ENCODE results near the gene FXYD6. TPM values are rescaled to one million over a fixed set of nuclear protein-coding genes. Genes with fewer than 3 reads are reported as not detected.

Gene FXYD6
- total RNA-seq, 1 experiment from 2014 or later = 1.0 TPM

- H3K9me3 ChIP-seq = no peaks in the 10 kb centered on the region
- DNase-seq = no peak
- Mint-ChIP-seq H3K27ac (ENCODE audit: unreplicated experiment) (no peak overlapping the region), H3K27me3 (ENCODE audit: insufficient read depth, unreplicated experiment) (peaks cover 41% of the 10 kb centered on the region), H3K36me3 (ENCODE audit: insufficient read depth, unreplicated experiment) (no peaks in the 10 kb centered on the region), H3K4me3 (ENCODE audit: unreplicated experiment) (no peak overlapping the region), H3K4me1 (ENCODE audit: low read depth, unreplicated experiment) (no peaks in the 10 kb centered on the region), H3K9me3 (ENCODE audit: unreplicated experiment) (no peaks in the 10 kb centered on the region)
- peaks cover 7% of the 10 kb centered on the region for H3K27me3 ChIP-seq (replicated peaks; ENCODE audit: control insufficient read depth, insufficient read depth, low read length)
- intact Hi-C loops (cut with micrococcal nuclease; ENCODE audit: unreplicated experiment) = no loop called here
- BruUV-seq (replicated peaks) = no TSS peak
- POLR2A ChIA-PET = no interaction called here
- no peak overlapping the region for H3K4me3 ChIP-seq (ENCODE audit: low read depth, low read length)
- H3K4me1 ChIP-seq = peaks cover 8% of the 10 kb centered on the region; the same call in 1 of the 2 replicates
- no peaks in the 10 kb centered on the region for H3K36me3 ChIP-seq (ENCODE audit: control insufficient read depth, insufficient read depth, low read length)
- no peak for TF ChIP-seq CTCF (IDR thresholded peaks at IDR 0.05; ENCODE audit: insufficient read depth in 1 of 2, low read depth in 1 of 2, low read length in 1 of 2, severe bottlenecking in 1 of 2, unreplicated experiment in 1 of 2)
- CTCF ChIA-PET = no interaction called here
Observed at GRCh38 chr11:117881217-117881616, 4.8 kb upstream of the FXYD6 start.

- intact Hi-C loops (cut with micrococcal nuclease; ENCODE audit: unreplicated experiment) = no loop called here
- no TSS peak for BruUV-seq (replicated peaks)
- H3K27ac Mint-ChIP-seq (ENCODE audit: unreplicated experiment) = no peak overlapping the region
- POLR2A ChIA-PET = no interaction called here
- H3K27me3 Mint-ChIP-seq (ENCODE audit: insufficient read depth, unreplicated experiment) = peaks cover 49% of the 10 kb centered on the region
- peaks cover 14% of the 10 kb centered on the region; the same call in 1 of the 2 replicates for H3K4me1 ChIP-seq
- peaks cover 14% of the 10 kb centered on the region for H3K27me3 ChIP-seq (replicated peaks; ENCODE audit: control insufficient read depth, insufficient read depth, low read length)
- peaks cover 6% of the 10 kb centered on the region for H3K4me1 Mint-ChIP-seq (ENCODE audit: low read depth, unreplicated experiment)
- H3K4me3 Mint-ChIP-seq (ENCODE audit: unreplicated experiment) = no peak overlapping the region
- no peaks in the 10 kb centered on the region for H3K9me3 Mint-ChIP-seq (ENCODE audit: unreplicated experiment)
- H3K36me3 ChIP-seq (ENCODE audit: control insufficient read depth, insufficient read depth, low read length) = no peaks in the 10 kb centered on the region
- CTCF ChIA-PET = interaction anchor here (1.0 kb wide), 1 partner anchor 453 kb away, joined by 3 read pairs; no protein-coding TSS in a partner anchor
- no peaks in the 10 kb centered on the region for H3K36me3 Mint-ChIP-seq (ENCODE audit: insufficient read depth, unreplicated experiment)
- no peak overlapping the region for H3K4me3 ChIP-seq (ENCODE audit: low read depth, low read length)
- DNase-seq = peak in 1 of 2 experiments; percentile 22
- H3K9me3 ChIP-seq = no peaks in the 10 kb centered on the region
- TF ChIP-seq CTCF (IDR thresholded peaks at IDR 0.05; ENCODE audit: insufficient read depth in 1 of 2, low read depth in 1 of 2, low read length in 1 of 2, severe bottlenecking in 1 of 2, unreplicated experiment in 1 of 2) = no peak
Observed at GRCh38 chr11:117879516-117880480, 3.3 kb upstream of the FXYD6 start.

GRCh38 chr11:117878939-117879475 lies 2.5 kb upstream of the FXYD6 start:
- Mint-ChIP-seq H3K27me3 (ENCODE audit: insufficient read depth, unreplicated experiment) (peaks cover 53% of the 10 kb centered on the region), H3K9me3 (ENCODE audit: unreplicated experiment) (no peaks in the 10 kb centered on the region), H3K4me1 (ENCODE audit: low read depth, unreplicated experiment) (peaks cover 6% of the 10 kb centered on the region), H3K27ac (ENCODE audit: unreplicated experiment) (no peak overlapping the region), H3K4me3 (ENCODE audit: unreplicated experiment) (no peak overlapping the region), H3K36me3 (ENCODE audit: insufficient read depth, unreplicated experiment) (no peaks in the 10 kb centered on the region)
- no TSS peak for BruUV-seq (replicated peaks)
- ChIA-PET CTCF (interaction anchor here (1.0 kb wide), 1 partner anchor 453 kb away, joined by 3 read pairs; no protein-coding TSS in a partner anchor), POLR2A (no interaction called here)
- Histone ChIP-seq H3K4me3 (ENCODE audit: low read depth, low read length) (no peak overlapping the region), H3K4me1 (peaks cover 14% of the 10 kb centered on the region; the same call in 1 of the 2 replicates), H3K27me3 (replicated peaks; ENCODE audit: control insufficient read depth, insufficient read depth, low read length) (peaks cover 14% of the 10 kb centered on the region), H3K9me3 (no peaks in the 10 kb centered on the region), H3K36me3 (ENCODE audit: control insufficient read depth, insufficient read depth, low read length) (no peaks in the 10 kb centered on the region)
- no peak for TF ChIP-seq CTCF (IDR thresholded peaks at IDR 0.05; ENCODE audit: insufficient read depth in 1 of 2, low read depth in 1 of 2, low read length in 1 of 2, severe bottlenecking in 1 of 2, unreplicated experiment in 1 of 2)
- DNase-seq = no peak
- intact Hi-C loops (cut with micrococcal nuclease; ENCODE audit: unreplicated experiment) = no loop called here

All from Caco-2 (cell line).